Neural progenitor cell (in vitro differentiated cells): Measurements from ENCODE around the gene IL6ST. TPM values are rescaled to one million over a fixed set of nuclear protein-coding genes. Genes with fewer than 3 reads are reported as not detected.

Experiments
- DNase-seq: peaks from one replicate; pipeline ENCODE4 v3.0.0-alpha.2; 2016; ENCODE audit warnings: low spot score
- H2AFZ ChIP-seq: fragments of 200-600 bp; sonication (generic); replicated peaks from 2 replicates; pipeline ENCODE4 v1.6.1; 2016; ENCODE audit warnings: antibody characterized with exemption
- H3F3A ChIP-seq: fragments of 200-600 bp; sonication (generic); 2 replicates; pipeline ENCODE4 v1.6.1; 2016; ENCODE audit warnings: antibody characterized with exemption, low read depth
- H3K27ac ChIP-seq: fragments of 200-600 bp; sonication (generic); 2 replicates; pipeline ENCODE4 v1.5.1; 2016; ENCODE audit warnings: mild to moderate bottlenecking
- H3K27me3 ChIP-seq: fragments of 200-600 bp; sonication (generic); 2 replicates; pipeline ENCODE4 v1.6.1; 2016; ENCODE audit warnings: mild to moderate bottlenecking, moderate library complexity
- H3K36me3 ChIP-seq: fragments of 200-600 bp; sonication (generic); 2 replicates; pipeline ENCODE4 v1.5.1; 2016
- H3K4me1 ChIP-seq: fragments of 200-600 bp; sonication (generic); 2 replicates; pipeline ENCODE4 v1.6.1; 2016; ENCODE audit warnings: mixed run types
- H3K4me2 ChIP-seq: fragments of 200-600 bp; sonication (generic); 2 replicates; pipeline ENCODE4 v1.6.1; 2016
- H3K4me3 ChIP-seq: fragments of 200-600 bp; sonication (generic); 2 replicates; pipeline ENCODE4 v1.5.1; 2016
- H3K79me2 ChIP-seq: fragments of 200-600 bp; sonication (generic); 2 replicates; pipeline ENCODE4 v1.6.1; 2016; ENCODE audit warnings: low read depth
- H3K9ac ChIP-seq: fragments of 200-600 bp; sonication (generic); 2 replicates; pipeline ENCODE4 v1.6.1; 2016
- H3K9me3 ChIP-seq: fragments of 200-600 bp; sonication (generic); 2 replicates; pipeline ENCODE4 v1.5.1; 2016; ENCODE audit warnings: low read depth
- H4K20me1 ChIP-seq: fragments of 200-600 bp; sonication (generic); 2 replicates; pipeline ENCODE4 v1.6.1; 2016; ENCODE audit warnings: low read depth
- H3K27ac Mint-ChIP-seq: 3 replicates; pipeline ENCODE4 v1.8.0; 2021; ENCODE audit warnings: mixed read lengths
- H3K27me3 Mint-ChIP-seq: 2 replicates; pipeline ENCODE4 v1.8.0; 2022; ENCODE audit warnings: low read depth, mild to moderate bottlenecking, inconsistent platforms, moderate library complexity, mixed read lengths; ENCODE audit not compliant: insufficient read depth
- H3K36me3 Mint-ChIP-seq: 3 replicates; pipeline ENCODE4 v1.8.0; 2021; ENCODE audit warnings: mixed read lengths
- H3K4me1 Mint-ChIP-seq: 3 replicates; pipeline ENCODE4 v1.8.0; 2021; ENCODE audit warnings: mixed read lengths
- H3K4me3 Mint-ChIP-seq: 3 replicates; pipeline ENCODE4 v1.8.0; 2021; ENCODE audit warnings: mild to moderate bottlenecking, moderate library complexity, mixed read lengths
- H3K9me3 Mint-ChIP-seq: 3 replicates; pipeline ENCODE4 v1.8.0; 2020; ENCODE audit warnings: mixed read lengths
- CTCF ChIP-seq: fragments of 200-600 bp; sonication (generic); IDR thresholded peaks from 2 replicates; pipeline ENCODE4 v1.5.1; 2017; ENCODE audit warnings: antibody characterized with exemption, mild to moderate bottlenecking
- EZH2 ChIP-seq: fragments of 200-600 bp; sonication (generic); IDR thresholded peaks from 2 replicates; pipeline ENCODE4 v1.6.1; 2017; ENCODE audit warnings: antibody characterized with exemption, mild to moderate bottlenecking, moderate library complexity
- EZH2phosphoT487 ChIP-seq: fragments of 200-600 bp; sonication (generic); IDR thresholded peaks from 2 replicates; pipeline ENCODE4 v1.6.1; 2017; ENCODE audit warnings: antibody characterized with exemption
- total RNA-seq: library from RNA; depleted of rRNA; stranded (reverse); fragments of >200 nt; gene quantifications from 2 replicates; pipeline ENCODE4 v1.2.3, GENCODE V29; 2015; ENCODE audit warnings: low replicate concordance

Gene IL6ST
- total RNA-seq, 1 donor from 2014 or later, result 54.6 TPM

GRCh38 chr5:55985181-55985580 lies 9.6 kb downstream of the IL6ST start:
- DNase-seq, result no peak
- no peak overlapping the region for H3K27ac Mint-ChIP-seq
- no peak overlapping the region for H3K4me3 ChIP-seq
- no peaks in the 10 kb centered on the region for H3F3A ChIP-seq
- H3K4me1 ChIP-seq, result no peaks in the 10 kb centered on the region
- no peak overlapping the region for H3K27ac ChIP-seq
- no peaks in the 10 kb centered on the region for H3K9me3 ChIP-seq
- H4K20me1 ChIP-seq, result no peaks in the 10 kb centered on the region
- no peak for TF ChIP-seq EZH2
- no peak overlapping the region for H3K9ac ChIP-seq
- H3K36me3 ChIP-seq, result no peaks in the 10 kb centered on the region
- H3K9me3 Mint-ChIP-seq, result peaks cover 4% of the 10 kb centered on the region
- H3K4me3 Mint-ChIP-seq, result no peak overlapping the region
- H3K4me1 Mint-ChIP-seq, result no peaks in the 10 kb centered on the region
- peaks cover 6% of the 10 kb centered on the region for H3K36me3 Mint-ChIP-seq
- peaks cover 2% of the 10 kb centered on the region for H3K27me3 Mint-ChIP-seq
- no peak overlapping the region for H3K4me2 ChIP-seq
- peaks cover 12% of the 10 kb centered on the region for H3K79me2 ChIP-seq
- no peak overlapping the region for H2AFZ ChIP-seq
- no peaks in the 10 kb centered on the region for H3K27me3 ChIP-seq

GRCh38 chr5:55983986-55984385 lies 10.8 kb downstream of the IL6ST start:
- Histone ChIP-seq H3K27me3 (no peaks in the 10 kb centered on the region), H3K36me3 (no peaks in the 10 kb centered on the region), H3K4me2 (no peak overlapping the region), H3F3A (no peaks in the 10 kb centered on the region), H3K9me3 (no peaks in the 10 kb centered on the region), H2AFZ (no peak overlapping the region), H4K20me1 (no peaks in the 10 kb centered on the region), H3K4me1 (no peaks in the 10 kb centered on the region), H3K27ac (no peak overlapping the region), H3K4me3 (no peak overlapping the region), H3K79me2 (peaks cover 6% of the 10 kb centered on the region), H3K9ac (no peak overlapping the region)
- TF ChIP-seq EZH2phosphoT487 (no peak), EZH2 (no peak), CTCF (no peak)
- Mint-ChIP-seq H3K27me3 (peaks cover 2% of the 10 kb centered on the region), H3K9me3 (peaks cover 4% of the 10 kb centered on the region), H3K27ac (no peak overlapping the region), H3K4me1 (no peaks in the 10 kb centered on the region), H3K36me3 (peaks cover 6% of the 10 kb centered on the region), H3K4me3 (no peak overlapping the region)
- DNase-seq, result no peak

GRCh38 chr5:55982957-55983381 lies 11.8 kb downstream of the IL6ST start:
- no peaks in the 10 kb centered on the region for H3K79me2 ChIP-seq
- peaks cover 6% of the 10 kb centered on the region for H3K36me3 Mint-ChIP-seq
- peaks cover 2% of the 10 kb centered on the region for H3K27me3 Mint-ChIP-seq
- H3K36me3 ChIP-seq, result no peaks in the 10 kb centered on the region
- H3K4me1 Mint-ChIP-seq, result no peaks in the 10 kb centered on the region
- TF ChIP-seq EZH2, result no peak
- TF ChIP-seq CTCF, result no peak
- no peak for TF ChIP-seq EZH2phosphoT487
- no peaks in the 10 kb centered on the region for H3K4me1 ChIP-seq
- no peak overlapping the region for H3K4me3 ChIP-seq
- H3K9me3 ChIP-seq, result no peaks in the 10 kb centered on the region
- no peak overlapping the region for H3K4me2 ChIP-seq
- H3K27ac Mint-ChIP-seq, result no peak overlapping the region
- no peak for DNase-seq
- H3K4me3 Mint-ChIP-seq, result no peak overlapping the region
- H3K9me3 Mint-ChIP-seq, result peaks cover 4% of the 10 kb centered on the region
- H3K27ac ChIP-seq, result no peak overlapping the region
- H4K20me1 ChIP-seq, result no peaks in the 10 kb centered on the region
- H2AFZ ChIP-seq, result no peak overlapping the region
- H3F3A ChIP-seq, result no peaks in the 10 kb centered on the region
- no peaks in the 10 kb centered on the region for H3K27me3 ChIP-seq
- H3K9ac ChIP-seq, result no peak overlapping the region

- H4K20me1 ChIP-seq, result no peaks in the 10 kb centered on the region
- Mint-ChIP-seq H3K4me1 (no peaks in the 10 kb centered on the region), H3K27me3 (peaks cover 4% of the 10 kb centered on the region), H3K9me3 (no peaks in the 10 kb centered on the region), H3K27ac (no peak overlapping the region), H3K36me3 (peaks cover 10% of the 10 kb centered on the region), H3K4me3 (no peak overlapping the region)
- no peaks in the 10 kb centered on the region for H3K36me3 ChIP-seq
- H3K27ac ChIP-seq, result no peak overlapping the region
- H2AFZ ChIP-seq, result no peak overlapping the region
- DNase-seq, result no peak
- H3K4me2 ChIP-seq, result no peak overlapping the region
- no peaks in the 10 kb centered on the region for H3K79me2 ChIP-seq
- no peak overlapping the region for H3K4me3 ChIP-seq
- H3K27me3 ChIP-seq, result no peaks in the 10 kb centered on the region
- H3K4me1 ChIP-seq, result no peaks in the 10 kb centered on the region
- no peaks in the 10 kb centered on the region for H3F3A ChIP-seq
- no peak overlapping the region for H3K9ac ChIP-seq
- TF ChIP-seq EZH2 (no peak), CTCF (no peak), EZH2phosphoT487 (no peak)
- H3K9me3 ChIP-seq, result no peaks in the 10 kb centered on the region
Measured at GRCh38 chr5:55973296-55973695, 21.5 kb downstream of the IL6ST start.
